Tibial nerve (tissue), 4 donors: Measurements from ENCODE around the gene TBX15. TPM values are rescaled to one million over a fixed set of nuclear protein-coding genes. Genes with fewer than 3 reads are reported as not detected.

Experiments used
- DNase-seq, 2 donors: peaks; one replicate each; pipeline ENCODE4 v3.0.0-alpha.2; 2019; ENCODE audit warnings: low spot score in 2 of 2
- H3K27ac ChIP-seq, 4 donors: fragments of 200-600 bp; sonication (generic) in 3 of 4; one replicate each; pipeline ENCODE4 v1.5.1; 2017 to 2019; ENCODE audit warnings: mild to moderate bottlenecking in 1 of 4
- H3K27me3 ChIP-seq, 2 donors: fragments of 200-600 bp; sonication (generic) in 1 of 2; one replicate each; pipeline versions ENCODE4 v1.5.1 to v1.6.0; 2017 to 2019
- H3K36me3 ChIP-seq, 3 donors: fragments of 200-600 bp; sonication (generic); one replicate each; pipeline ENCODE4 v1.5.1; 2018 to 2019
- H3K4me1 ChIP-seq, 4 donors: fragments of 200-600 bp; sonication (generic) in 3 of 4; one replicate each; pipeline ENCODE4 v1.5.1; 2017 to 2019
- H3K4me3 ChIP-seq, 4 donors: fragments of 200-600 bp; sonication (generic) in 3 of 4; one replicate each; pipeline ENCODE4 v1.5.1; 2017 to 2019; ENCODE audit warnings: mild to moderate bottlenecking in 1 of 4, moderate library complexity in 1 of 4
- H3K9me3 ChIP-seq, 4 donors: fragments of 200-600 bp; sonication (generic) in 3 of 4; one replicate each; pipeline ENCODE4 v1.5.1; 2017 to 2019
- EP300 ChIP-seq, 2 donors: sonication (generic); formaldehyde crosslinking; IDR thresholded peaks; one replicate each; pipeline ENCODE4 v1.6.1; 2017; ENCODE audit warnings: antibody characterized with exemption in 2 of 2, mild to moderate bottlenecking in 1 of 2
- POLR2A ChIP-seq, 2 donors: fragments of 450-650 bp; IDR thresholded peaks; one replicate each; pipeline ENCODE4 v1.6.1; 2017; ENCODE audit warnings: antibody characterized with exemption in 2 of 2, mild to moderate bottlenecking in 2 of 2, moderate library complexity in 2 of 2
- WGBS, 2 donors: methylation state at CpG; one replicate each; pipeline ENCODE4 v1.1.5; 2018; 5-methylcytosine and 5-hydroxymethylcytosine counted together
- total RNA-seq, 4 donors: library from RNA; depleted of rRNA; stranded (reverse); fragments of >200 nt; gene quantifications; one replicate each; pipeline ENCODE4 v1.1.0, GENCODE V29; 2016
- TF ChIP-seq, protein P1 (sequence below), 5 experiments: fragments of 200-600 bp in 3 of 5; fragments of 450-650 bp in 2 of 5; sonication (generic) in 3 of 5; IDR thresholded peaks; one replicate each; pipeline ENCODE4 v1.5.1; 2016 to 2019; ENCODE audit warnings: antibody characterized with exemption in 5 of 5, mild to moderate bottlenecking in 3 of 5, moderate library complexity in 2 of 5

Gene TBX15
- total RNA-seq, 4 donors from 2014 or later: 38.7 to 57.0 (median 48.2) TPM

DNA sequence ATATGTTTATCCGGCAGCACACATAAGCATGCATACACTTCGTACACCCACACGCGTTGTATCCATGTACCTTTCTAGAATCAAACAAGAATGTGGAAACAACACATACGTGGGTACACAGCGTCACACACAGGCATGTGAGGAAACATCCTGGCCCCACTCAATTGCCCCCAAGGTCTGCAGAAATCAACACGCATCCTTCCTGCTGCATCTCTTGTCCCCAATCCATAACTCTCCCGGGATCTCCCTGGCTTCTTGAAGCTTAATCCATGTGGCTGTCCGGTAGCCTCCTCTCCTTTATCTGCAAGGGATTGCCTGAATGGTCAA lies 5.5 kb upstream of the TBX15 start:
- Histone ChIP-seq H3K36me3 (no peaks in the 10 kb centered on the region), H3K27ac (no peak overlapping the region), H3K27me3 (peaks cover 0 to 97% of the 10 kb centered on the region in 2 donors), H3K4me3 (no peak overlapping the region), H3K4me1 (peaks cover 0 to 20% (median 3%) of the 10 kb centered on the region in 4 donors), H3K9me3 (no peaks in the 10 kb centered on the region)
- TF ChIP-seq EP300 (IDR thresholded peaks at IDR 0.05): no peak
- WGBS, 2 donors: 48 to 55% methylated on average over 9 of the region's 9 CpGs
- DNase-seq: no peak

DNA sequence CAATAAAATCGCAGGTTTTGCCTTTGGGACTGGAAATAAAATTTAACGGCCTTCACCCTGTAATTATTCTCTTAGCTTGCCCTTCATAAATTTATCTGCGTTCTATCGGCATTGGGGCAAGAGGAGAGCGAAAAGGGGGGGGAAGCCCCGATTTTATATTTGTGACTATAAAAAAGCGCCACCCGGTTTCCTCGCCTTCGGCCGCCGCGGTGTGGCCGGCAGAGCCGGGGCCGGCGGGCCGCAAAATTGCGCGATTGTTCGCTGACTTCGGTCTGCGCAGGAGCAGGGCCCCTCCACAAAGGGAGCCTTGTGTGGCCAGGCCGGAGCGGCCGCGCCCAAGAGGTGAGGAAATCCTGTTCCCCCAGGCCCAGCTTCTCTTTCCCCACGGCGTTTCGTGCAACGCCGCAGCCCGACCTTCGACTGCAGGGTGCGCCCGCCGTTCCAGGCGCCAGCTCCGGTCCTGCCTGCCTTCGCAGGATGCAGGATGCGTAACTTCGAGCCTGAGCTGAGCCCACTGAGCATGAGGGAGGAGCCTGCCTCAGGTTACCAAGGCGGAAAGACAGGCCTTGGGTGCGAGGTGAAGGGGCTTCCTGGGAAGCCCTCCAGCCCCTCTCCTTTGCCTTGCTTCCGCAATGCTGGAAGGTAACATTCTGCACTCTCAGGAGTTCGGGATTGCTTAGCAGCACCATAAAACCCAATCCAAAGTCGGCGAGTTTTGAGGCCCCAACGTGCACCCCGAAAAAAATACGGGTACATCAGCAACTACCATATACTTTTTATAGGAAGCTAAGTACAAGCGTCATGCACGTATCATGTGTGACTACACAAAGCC lies 4.9 kb upstream of the TBX15 start:
- Histone ChIP-seq H3K27ac (no peak overlapping the region), H3K36me3 (no peaks in the 10 kb centered on the region), H3K27me3 (peaks cover 0 to 97% of the 10 kb centered on the region in 2 donors), H3K9me3 (no peaks in the 10 kb centered on the region), H3K4me3 (no peak overlapping the region), H3K4me1 (peaks cover 0 to 26% (median 3%) of the 10 kb centered on the region in 4 donors)
- WGBS, 2 donors: 43 to 49% methylated on average over 45 to 49 of the region's 53 CpGs
- TF ChIP-seq, protein P1, sequence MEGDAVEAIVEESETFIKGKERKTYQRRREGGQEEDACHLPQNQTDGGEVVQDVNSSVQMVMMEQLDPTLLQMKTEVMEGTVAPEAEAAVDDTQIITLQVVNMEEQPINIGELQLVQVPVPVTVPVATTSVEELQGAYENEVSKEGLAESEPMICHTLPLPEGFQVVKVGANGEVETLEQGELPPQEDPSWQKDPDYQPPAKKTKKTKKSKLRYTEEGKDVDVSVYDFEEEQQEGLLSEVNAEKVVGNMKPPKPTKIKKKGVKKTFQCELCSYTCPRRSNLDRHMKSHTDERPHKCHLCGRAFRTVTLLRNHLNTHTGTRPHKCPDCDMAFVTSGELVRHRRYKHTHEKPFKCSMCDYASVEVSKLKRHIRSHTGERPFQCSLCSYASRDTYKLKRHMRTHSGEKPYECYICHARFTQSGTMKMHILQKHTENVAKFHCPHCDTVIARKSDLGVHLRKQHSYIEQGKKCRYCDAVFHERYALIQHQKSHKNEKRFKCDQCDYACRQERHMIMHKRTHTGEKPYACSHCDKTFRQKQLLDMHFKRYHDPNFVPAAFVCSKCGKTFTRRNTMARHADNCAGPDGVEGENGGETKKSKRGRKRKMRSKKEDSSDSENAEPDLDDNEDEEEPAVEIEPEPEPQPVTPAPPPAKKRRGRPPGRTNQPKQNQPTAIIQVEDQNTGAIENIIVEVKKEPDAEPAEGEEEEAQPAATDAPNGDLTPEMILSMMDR (IDR thresholded peaks at IDR 0.05): no peak
- TF ChIP-seq POLR2A (IDR thresholded peaks at IDR 0.05) (no peak), EP300 (IDR thresholded peaks at IDR 0.05) (no peak)
- no peak for DNase-seq

DNA sequence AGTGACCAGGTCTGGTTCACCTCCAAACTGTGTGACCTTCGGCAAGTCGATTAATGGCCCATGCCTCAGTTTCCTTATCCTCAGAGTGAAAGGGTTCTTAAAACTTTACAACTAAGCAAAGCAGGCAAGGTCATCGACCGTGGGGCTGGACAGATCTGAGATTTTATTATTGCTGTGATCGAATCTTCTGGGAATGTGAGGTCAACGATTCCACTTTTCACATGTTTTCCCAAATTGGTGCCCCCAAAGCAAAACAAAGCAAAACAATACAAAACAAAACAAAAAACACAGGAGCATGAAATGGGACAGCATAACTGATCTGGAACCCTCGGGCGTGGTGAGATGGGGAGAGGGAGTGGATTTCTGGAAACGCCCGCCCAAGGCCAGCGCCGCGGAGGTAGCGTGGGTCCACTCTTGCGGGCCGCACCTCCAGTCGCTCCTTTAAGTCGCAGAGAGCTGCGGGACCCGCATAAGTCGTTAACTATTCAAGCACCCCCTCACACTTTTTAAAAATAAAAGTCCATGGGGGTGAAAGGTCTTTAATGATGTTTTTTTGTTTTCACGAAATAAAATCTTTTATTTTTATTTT lies 4.2 kb upstream of the TBX15 start:
- H3K36me3 ChIP-seq: no peaks in the 10 kb centered on the region
- peaks cover 0 to 33% (median 6%) of the 10 kb centered on the region in 4 donors for H3K4me1 ChIP-seq
- H3K27me3 ChIP-seq: peaks cover 0 to 97% of the 10 kb centered on the region in 2 donors
- H3K9me3 ChIP-seq: no peaks in the 10 kb centered on the region
- WGBS, 2 donors: 30 to 46% methylated on average over 22 of the region's 22 CpGs
- H3K27ac ChIP-seq: no peak overlapping the region
- TF ChIP-seq EP300 (IDR thresholded peaks at IDR 0.05) (no peak), POLR2A (IDR thresholded peaks at IDR 0.05) (no peak)
- TF ChIP-seq, protein P1 (IDR thresholded peaks at IDR 0.05): no peak
- no peak for DNase-seq
- H3K4me3 ChIP-seq: no peak overlapping the region

DNA sequence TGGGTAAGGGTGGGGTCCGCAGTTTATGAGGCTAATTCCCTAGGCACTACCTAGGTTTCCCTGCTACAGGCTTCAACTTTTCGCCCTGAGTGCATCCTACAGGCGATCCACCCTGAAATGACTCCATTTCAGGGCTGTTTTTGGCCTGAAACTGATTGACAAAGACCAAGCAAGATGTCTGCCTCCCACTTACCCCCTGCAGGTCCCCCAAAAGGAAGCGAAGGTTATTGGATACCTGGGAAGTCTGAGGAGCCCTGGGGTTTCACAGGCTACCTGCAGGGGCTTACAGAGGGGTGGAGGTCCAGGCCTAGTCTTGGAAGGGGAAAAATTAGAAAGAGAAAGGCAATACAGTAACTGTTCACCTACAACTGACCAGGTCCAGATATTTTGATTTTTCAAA lies 3.3 kb upstream of the TBX15 start:
- Histone ChIP-seq H3K36me3 (no peaks in the 10 kb centered on the region), H3K27me3 (peaks cover 0 to 98% of the 10 kb centered on the region in 2 donors), H3K4me1 (peaks cover 0 to 38% (median 9%) of the 10 kb centered on the region in 4 donors), H3K4me3 (no peak overlapping the region), H3K9me3 (no peaks in the 10 kb centered on the region), H3K27ac (no peak overlapping the region)
- no peak for TF ChIP-seq POLR2A (IDR thresholded peaks at IDR 0.05)
- TF ChIP-seq EP300 (IDR thresholded peaks at IDR 0.05): no peak
- TF ChIP-seq, protein P1 (IDR thresholded peaks at IDR 0.05): no peak
- WGBS, 2 donors: 49 to 53% methylated on average over 4 of the region's 4 CpGs
- DNase-seq: no peak

DNA sequence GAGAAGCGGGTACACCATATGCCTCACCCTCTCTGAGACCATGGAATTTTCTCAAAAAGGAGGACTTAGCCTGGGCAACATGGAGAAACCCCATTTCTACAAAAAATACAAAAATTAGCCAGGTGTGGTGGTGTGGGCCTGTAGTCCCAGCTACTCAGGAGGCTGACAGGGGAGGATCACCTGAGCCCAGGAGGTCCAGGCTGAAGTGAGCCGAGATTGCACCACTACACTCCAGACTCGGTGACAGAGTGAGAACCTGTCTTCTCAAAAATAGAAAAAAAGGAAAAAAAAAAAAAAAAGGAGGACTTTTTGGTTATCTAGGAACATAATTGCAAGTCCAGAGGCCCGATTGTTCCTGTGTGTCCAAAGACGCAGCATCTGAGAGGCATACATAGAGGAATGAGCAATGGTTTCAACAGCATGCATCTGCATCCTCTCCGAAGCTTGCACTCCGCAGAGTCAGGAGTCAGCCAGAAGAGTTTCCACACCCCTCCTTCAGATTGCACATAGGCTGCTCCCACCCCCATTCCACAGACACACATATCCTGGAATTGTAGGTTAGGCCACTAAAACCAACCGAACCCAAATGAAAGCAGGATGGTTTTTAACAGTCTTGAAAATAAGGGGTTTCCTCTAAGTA lies 2.5 kb upstream of the TBX15 start:
- Histone ChIP-seq H3K9me3 (no peaks in the 10 kb centered on the region), H3K4me1 (peaks cover 0 to 42% (median 12%) of the 10 kb centered on the region in 4 donors), H3K27me3 (peaks cover 0 to 99% of the 10 kb centered on the region in 2 donors), H3K27ac (no peak overlapping the region), H3K4me3 (no peak overlapping the region), H3K36me3 (no peaks in the 10 kb centered on the region)
- DNase-seq: no peak
- 64 to 79% methylated on average over 8 of the region's 8 CpGs for WGBS, 2 donors
- TF ChIP-seq, protein P1 (IDR thresholded peaks at IDR 0.05): no peak
- TF ChIP-seq POLR2A (IDR thresholded peaks at IDR 0.05): no peak
- TF ChIP-seq EP300 (IDR thresholded peaks at IDR 0.05): no peak
